Measurements from ENCODE around the gene NKX6-2. TPM values are rescaled to one million over a fixed set of nuclear protein-coding genes. Genes with fewer than 3 reads are reported as not detected.

Gene NKX6-2
- total and polyA plus RNA-seq, 2 experiments from 2014 or later = 0.03 to 5.0 TPM

DNA sequence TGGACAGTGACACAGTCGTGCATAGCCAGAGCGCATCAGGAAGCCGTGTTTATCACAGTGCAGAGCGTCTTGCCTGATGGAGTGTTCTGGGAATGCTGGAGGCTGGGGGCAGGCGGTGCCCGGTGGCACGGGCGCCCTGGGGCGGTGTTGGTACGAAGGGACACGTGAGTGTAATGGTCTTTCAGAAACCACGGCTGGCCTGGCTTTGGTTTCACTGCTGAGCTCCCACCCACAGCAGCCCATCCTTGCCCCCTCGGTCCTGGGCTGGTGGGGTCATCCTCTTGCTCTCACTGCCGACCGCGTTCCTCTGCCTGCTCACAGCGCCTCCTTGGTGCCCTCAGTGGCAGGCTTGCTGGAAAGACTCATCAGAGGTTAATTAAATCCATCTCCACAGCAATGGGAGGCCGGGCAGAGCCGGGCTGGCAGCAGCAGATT, 50.6 kb downstream of the NKX6-2 start:
- Histone ChIP-seq H3K79me2 (no peaks in the 10 kb centered on the region), H3K36me3 (replicated peaks; ENCODE audit: insufficient read depth, low read depth) (no peaks in the 10 kb centered on the region), H3K9me2 (replicated peaks; ENCODE audit: insufficient read depth) (no peaks in the 10 kb centered on the region), H3K9me3 (ENCODE audit: low read depth) (no peaks in the 10 kb centered on the region), H2AFZ (no peak overlapping the region), H3K4me2 (no peak overlapping the region), H3K27me3 (no peaks in the 10 kb centered on the region), H3K4me3 (no peak overlapping the region), H3K27ac (no peak overlapping the region), H4K20me1 (ENCODE audit: insufficient read depth, poor library complexity, severe bottlenecking) (no peaks in the 10 kb centered on the region), H3K4me1 (ENCODE audit: insufficient read depth) (no peaks in the 10 kb centered on the region)
- no peak for TF ChIP-seq EZH2phosphoT487 (IDR thresholded peaks at IDR 0.05; ENCODE audit: low read depth, severe bottlenecking, unreplicated experiment)
- TF ChIP-seq, protein P1, sequence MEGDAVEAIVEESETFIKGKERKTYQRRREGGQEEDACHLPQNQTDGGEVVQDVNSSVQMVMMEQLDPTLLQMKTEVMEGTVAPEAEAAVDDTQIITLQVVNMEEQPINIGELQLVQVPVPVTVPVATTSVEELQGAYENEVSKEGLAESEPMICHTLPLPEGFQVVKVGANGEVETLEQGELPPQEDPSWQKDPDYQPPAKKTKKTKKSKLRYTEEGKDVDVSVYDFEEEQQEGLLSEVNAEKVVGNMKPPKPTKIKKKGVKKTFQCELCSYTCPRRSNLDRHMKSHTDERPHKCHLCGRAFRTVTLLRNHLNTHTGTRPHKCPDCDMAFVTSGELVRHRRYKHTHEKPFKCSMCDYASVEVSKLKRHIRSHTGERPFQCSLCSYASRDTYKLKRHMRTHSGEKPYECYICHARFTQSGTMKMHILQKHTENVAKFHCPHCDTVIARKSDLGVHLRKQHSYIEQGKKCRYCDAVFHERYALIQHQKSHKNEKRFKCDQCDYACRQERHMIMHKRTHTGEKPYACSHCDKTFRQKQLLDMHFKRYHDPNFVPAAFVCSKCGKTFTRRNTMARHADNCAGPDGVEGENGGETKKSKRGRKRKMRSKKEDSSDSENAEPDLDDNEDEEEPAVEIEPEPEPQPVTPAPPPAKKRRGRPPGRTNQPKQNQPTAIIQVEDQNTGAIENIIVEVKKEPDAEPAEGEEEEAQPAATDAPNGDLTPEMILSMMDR (IDR thresholded peaks at IDR 0.05; ENCODE audit: poor library complexity) = no peak
- TF ChIP-seq EZH2 (IDR thresholded peaks at IDR 0.05; ENCODE audit: borderline replicate concordance) = no peak
- DNase-seq (ENCODE audit: low spot score) = no peak
- WGBS (ENCODE audit: low lambda C conversion rate, missing lambda C conversion rate) = 91% methylated on average over 19 of the region's 19 CpGs

DNA sequence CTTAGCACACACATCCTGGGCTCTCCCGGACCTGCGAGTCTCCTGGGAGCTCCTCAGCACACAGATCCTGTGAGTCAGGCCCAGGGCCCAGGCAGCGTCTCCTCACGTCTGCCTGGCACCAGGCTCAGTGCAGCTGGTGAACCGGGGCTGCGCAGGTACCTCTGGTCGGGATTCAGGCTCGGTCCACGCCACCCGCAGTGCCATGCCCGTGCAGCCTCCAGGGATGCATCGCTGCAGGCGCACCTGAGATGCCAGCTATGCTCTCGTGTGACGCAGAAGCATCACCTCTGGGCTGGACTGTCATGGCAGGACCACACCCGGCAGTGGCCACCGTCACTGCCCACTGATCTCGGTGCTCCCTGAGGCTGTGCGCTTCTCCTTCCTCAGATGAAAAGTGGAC, 52.0 kb downstream of the NKX6-2 start:
- no peak for TF ChIP-seq EZH2 (IDR thresholded peaks at IDR 0.05; ENCODE audit: borderline replicate concordance)
- TF ChIP-seq EZH2phosphoT487 (IDR thresholded peaks at IDR 0.05; ENCODE audit: low read depth, severe bottlenecking, unreplicated experiment) = no peak
- TF ChIP-seq, protein P1 (IDR thresholded peaks at IDR 0.05; ENCODE audit: poor library complexity) = no peak
- H3K9me3 ChIP-seq (ENCODE audit: low read depth) = no peaks in the 10 kb centered on the region
- H4K20me1 ChIP-seq (ENCODE audit: insufficient read depth, poor library complexity, severe bottlenecking) = no peaks in the 10 kb centered on the region
- H3K4me2 ChIP-seq = no peak overlapping the region
- 92% methylated on average over 18 of the region's 19 CpGs for WGBS (ENCODE audit: low lambda C conversion rate, missing lambda C conversion rate)
- no peaks in the 10 kb centered on the region for H3K36me3 ChIP-seq (replicated peaks; ENCODE audit: insufficient read depth, low read depth)
- no peak for DNase-seq (ENCODE audit: low spot score)
- no peaks in the 10 kb centered on the region for H3K27me3 ChIP-seq
- no peak overlapping the region for H3K27ac ChIP-seq
- no peaks in the 10 kb centered on the region for H3K79me2 ChIP-seq
- H3K4me1 ChIP-seq (ENCODE audit: insufficient read depth) = no peaks in the 10 kb centered on the region
- no peaks in the 10 kb centered on the region for H3K9me2 ChIP-seq (replicated peaks; ENCODE audit: insufficient read depth)
- H3K4me3 ChIP-seq = no peak overlapping the region
- H2AFZ ChIP-seq = no peak overlapping the region

Other genes starting within 250 kb of the NKX6-2 start
- gene INPP5A, start 248.4 kb downstream of the NKX6-2 start, total RNA-seq = 53.6 and 55.8 TPM in 2 replicates
- 35.1 and 41.2 TPM in 2 replicates for gene INPP5A, start 248.4 kb downstream of the NKX6-2 start, polyA plus RNA-seq
- 1.6 and 2.4 TPM in 2 replicates for gene CFAP46, start 156.4 kb upstream of the NKX6-2 start, total RNA-seq
- gene CFAP46, start 156.4 kb upstream of the NKX6-2 start, polyA plus RNA-seq = 1.5 and 2.2 TPM in 2 replicates